Endodermal cell (in vitro differentiated cells): Measurements from ENCODE around the gene LIPH. TPM values are rescaled to one million over a fixed set of nuclear protein-coding genes. Genes with fewer than 3 reads are reported as not detected.
"Not testable (repeated sequence)": the region's sequence is repeated elsewhere in the genome, so short reads cannot be mapped to it uniquely, and the experiment has no call there.

Experiments used
- DNase-seq: peaks from one replicate; pipeline ENCODE4 v3.0.0-alpha.2; 2017
- H3K27ac ChIP-seq: 2 replicates; pipeline ENCODE4 v1.5.1; 2013; ENCODE audit warnings: mild to moderate bottlenecking, low read depth, low read length, moderate library complexity
- H3K27me3 ChIP-seq: 2 replicates; pipeline ENCODE4 v1.6.1; 2013; ENCODE audit warnings: mild to moderate bottlenecking, low read length, moderate library complexity; ENCODE audit not compliant: insufficient read depth, control insufficient read depth, poor library complexity, severe bottlenecking
- H3K36me3 ChIP-seq: 2 replicates; pipeline ENCODE4 v1.7.0; 2013; ENCODE audit warnings: mild to moderate bottlenecking, low read length, moderate library complexity; ENCODE audit not compliant: control insufficient read depth, insufficient read depth
- H3K4me1 ChIP-seq: one replicate; pipeline ENCODE4 v1.7.0; 2013; ENCODE audit warnings: low read length; ENCODE audit not compliant: control insufficient read depth, insufficient read depth
- H3K4me3 ChIP-seq: 2 replicates; pipeline ENCODE4 v1.5.1; 2013; ENCODE audit warnings: mild to moderate bottlenecking, low read length, moderate library complexity
- H3K9ac ChIP-seq: 2 replicates; pipeline ENCODE4 v1.6.1; 2013; ENCODE audit warnings: mild to moderate bottlenecking, low read length, moderate library complexity; ENCODE audit not compliant: poor library complexity, severe bottlenecking; ENCODE audit errors: extremely low read depth
- H3K9me3 ChIP-seq: 2 replicates; pipeline ENCODE4 v1.6.1; 2013; ENCODE audit warnings: mild to moderate bottlenecking, low read length, moderate library complexity; ENCODE audit not compliant: control insufficient read depth
- H3K27ac Mint-ChIP-seq: 2 replicates; pipeline ENCODE4 v1.8.0; 2020; ENCODE audit warnings: mixed read lengths
- H3K27me3 Mint-ChIP-seq: 2 replicates; pipeline ENCODE4 v1.8.0; 2021; ENCODE audit warnings: mild to moderate bottlenecking, mixed read lengths; ENCODE audit not compliant: insufficient read depth
- H3K36me3 Mint-ChIP-seq: 2 replicates; pipeline ENCODE4 v1.8.0; 2020; ENCODE audit warnings: low read depth, mixed read lengths
- H3K4me1 Mint-ChIP-seq: 2 replicates; pipeline ENCODE4 v1.8.0; 2020; ENCODE audit warnings: mixed read lengths
- H3K4me3 Mint-ChIP-seq: 2 replicates; pipeline ENCODE4 v1.8.0; 2020; ENCODE audit warnings: mild to moderate bottlenecking, moderate library complexity, mixed read lengths
- H3K9me3 Mint-ChIP-seq: 2 replicates; pipeline ENCODE4 v1.8.0; 2020; ENCODE audit warnings: mild to moderate bottlenecking, mixed read lengths
- WGBS, 2 experiments: methylation state at CpG; one replicate each; pipeline versions ENCODE4 v1.1.5 to v1.1.7; 2013; ENCODE audit warnings: missing lambda C conversion rate in 2 of 2, mixed read lengths in 1 of 2; ENCODE audit not compliant: insufficient coverage in 1 of 2, insufficient read length in 1 of 2; 5-methylcytosine and 5-hydroxymethylcytosine counted together
- total RNA-seq, 2 donors: library from RNA; stranded (reverse); fragmentation: NEBNext Ultra II Directional in 1 of 2; extraction: Animal tissue kit (Norgen Biotek cat#: 25700) in 1 of 2; gene quantifications; 2 replicates in 1 of 2; 3 replicates in 1 of 2; pipeline ENCODE4 v1.2.1, GENCODE V29; 2021
- TF ChIP-seq, protein P1 (sequence below): fragments of 200-600 bp; sonication (generic); conservative IDR thresholded peaks from 2 replicates; pipeline ENCODE4 v1.5.0; 2021; ENCODE audit warnings: antibody characterized with exemption, mild to moderate bottlenecking

Gene LIPH
- total RNA-seq, 2 donors from 2014 or later = 0.81 to 2.3 TPM

DNA sequence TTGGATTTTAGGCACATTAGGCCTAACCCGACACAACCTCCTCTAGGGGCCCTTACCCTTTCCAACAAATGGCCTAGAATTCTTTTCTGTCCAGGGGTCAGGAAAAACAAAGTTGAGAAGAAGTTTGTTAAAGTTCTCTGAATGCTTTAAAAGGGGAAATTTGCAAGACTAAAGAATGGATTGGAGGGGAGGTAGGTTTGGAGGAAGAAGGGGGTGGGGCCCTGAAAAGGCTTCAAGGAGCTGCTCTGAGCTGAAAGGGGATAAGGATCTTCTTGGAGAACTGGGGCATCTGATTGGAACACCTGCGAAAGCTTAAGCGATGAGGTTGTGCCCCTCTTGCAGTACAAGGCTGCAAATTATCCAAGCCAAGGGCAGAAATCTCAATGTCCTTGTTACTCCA lies 29.8 kb upstream of the LIPH start:
- H3K9ac ChIP-seq = no peak overlapping the region
- H3K4me1 ChIP-seq = no peaks in the 10 kb centered on the region
- H3K27ac ChIP-seq = no peak overlapping the region
- H3K9me3 ChIP-seq = no peaks in the 10 kb centered on the region
- H3K9me3 Mint-ChIP-seq = no peaks in the 10 kb centered on the region
- 29 to 37% methylated on average over 2 to 3 of the region's 3 CpGs for WGBS, 2 experiments
- peak overlapping the region; percentile 88 for H3K27ac Mint-ChIP-seq
- H3K4me3 ChIP-seq = no peak overlapping the region
- H3K4me1 Mint-ChIP-seq = peaks cover 21% of the 10 kb centered on the region
- peak; percentile 84 for DNase-seq
- H3K4me3 Mint-ChIP-seq = peak overlapping the region; percentile 68
- H3K36me3 Mint-ChIP-seq = no peaks in the 10 kb centered on the region
- no peaks in the 10 kb centered on the region for H3K27me3 Mint-ChIP-seq
- TF ChIP-seq, protein P1, sequence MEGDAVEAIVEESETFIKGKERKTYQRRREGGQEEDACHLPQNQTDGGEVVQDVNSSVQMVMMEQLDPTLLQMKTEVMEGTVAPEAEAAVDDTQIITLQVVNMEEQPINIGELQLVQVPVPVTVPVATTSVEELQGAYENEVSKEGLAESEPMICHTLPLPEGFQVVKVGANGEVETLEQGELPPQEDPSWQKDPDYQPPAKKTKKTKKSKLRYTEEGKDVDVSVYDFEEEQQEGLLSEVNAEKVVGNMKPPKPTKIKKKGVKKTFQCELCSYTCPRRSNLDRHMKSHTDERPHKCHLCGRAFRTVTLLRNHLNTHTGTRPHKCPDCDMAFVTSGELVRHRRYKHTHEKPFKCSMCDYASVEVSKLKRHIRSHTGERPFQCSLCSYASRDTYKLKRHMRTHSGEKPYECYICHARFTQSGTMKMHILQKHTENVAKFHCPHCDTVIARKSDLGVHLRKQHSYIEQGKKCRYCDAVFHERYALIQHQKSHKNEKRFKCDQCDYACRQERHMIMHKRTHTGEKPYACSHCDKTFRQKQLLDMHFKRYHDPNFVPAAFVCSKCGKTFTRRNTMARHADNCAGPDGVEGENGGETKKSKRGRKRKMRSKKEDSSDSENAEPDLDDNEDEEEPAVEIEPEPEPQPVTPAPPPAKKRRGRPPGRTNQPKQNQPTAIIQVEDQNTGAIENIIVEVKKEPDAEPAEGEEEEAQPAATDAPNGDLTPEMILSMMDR = no peak
- H3K27me3 ChIP-seq = no peaks in the 10 kb centered on the region
- no peaks in the 10 kb centered on the region for H3K36me3 ChIP-seq

- not testable (repeated sequence) for H3K4me3 Mint-ChIP-seq, H3K27me3 Mint-ChIP-seq, H3K27me3 ChIP-seq, H3K4me3 ChIP-seq, H3K36me3 Mint-ChIP-seq, H3K4me1 Mint-ChIP-seq, H3K4me1 ChIP-seq, H3K9ac ChIP-seq, H3K36me3 ChIP-seq, H3K27ac ChIP-seq
- WGBS, 2 experiments = 34 to 35% methylated on average over 11 to 17 of the region's 17 CpGs
- TF ChIP-seq, protein P1 = peak; percentile 76
- Mint-ChIP-seq H3K27ac (peak overlapping the region; percentile 57), H3K9me3 (peaks cover 20% of the 10 kb centered on the region)
- DNase-seq = peak; percentile 78
- H3K9me3 ChIP-seq = peaks cover 14% of the 10 kb centered on the region
These were observed 22.9 kb upstream of the LIPH start for GRCh38 chr3:185575108-185575869.

GRCh38 chr3:185572183-185572582 lies 19.8 kb upstream of the LIPH start:
- no peaks in the 10 kb centered on the region for H3K27me3 ChIP-seq
- H3K27me3 Mint-ChIP-seq = no peaks in the 10 kb centered on the region
- H3K9me3 ChIP-seq = peaks cover 18% of the 10 kb centered on the region
- peaks cover 22% of the 10 kb centered on the region for H3K9me3 Mint-ChIP-seq
- H3K4me1 Mint-ChIP-seq = peaks cover 7% of the 10 kb centered on the region
- no peaks in the 10 kb centered on the region for H3K36me3 Mint-ChIP-seq
- H3K36me3 ChIP-seq = no peaks in the 10 kb centered on the region
- no peak overlapping the region for H3K27ac ChIP-seq
- WGBS, 2 experiments = 89 to 91% methylated on average over 5 of the region's 5 CpGs
- H3K4me3 Mint-ChIP-seq = no peak overlapping the region
- DNase-seq = no peak
- H3K4me1 ChIP-seq = no peaks in the 10 kb centered on the region
- H3K27ac Mint-ChIP-seq = no peak overlapping the region
- no peak overlapping the region for H3K9ac ChIP-seq
- TF ChIP-seq, protein P1 = no peak
- H3K4me3 ChIP-seq = no peak overlapping the region
